ENCODE data around the gene PABPN1L. TPM values are rescaled to one million over a fixed set of nuclear protein-coding genes. Genes with fewer than 3 reads are reported as not detected.

The PABPN1L gene
- polyA plus RNA-seq, 3 donors, result not detected

DNA sequence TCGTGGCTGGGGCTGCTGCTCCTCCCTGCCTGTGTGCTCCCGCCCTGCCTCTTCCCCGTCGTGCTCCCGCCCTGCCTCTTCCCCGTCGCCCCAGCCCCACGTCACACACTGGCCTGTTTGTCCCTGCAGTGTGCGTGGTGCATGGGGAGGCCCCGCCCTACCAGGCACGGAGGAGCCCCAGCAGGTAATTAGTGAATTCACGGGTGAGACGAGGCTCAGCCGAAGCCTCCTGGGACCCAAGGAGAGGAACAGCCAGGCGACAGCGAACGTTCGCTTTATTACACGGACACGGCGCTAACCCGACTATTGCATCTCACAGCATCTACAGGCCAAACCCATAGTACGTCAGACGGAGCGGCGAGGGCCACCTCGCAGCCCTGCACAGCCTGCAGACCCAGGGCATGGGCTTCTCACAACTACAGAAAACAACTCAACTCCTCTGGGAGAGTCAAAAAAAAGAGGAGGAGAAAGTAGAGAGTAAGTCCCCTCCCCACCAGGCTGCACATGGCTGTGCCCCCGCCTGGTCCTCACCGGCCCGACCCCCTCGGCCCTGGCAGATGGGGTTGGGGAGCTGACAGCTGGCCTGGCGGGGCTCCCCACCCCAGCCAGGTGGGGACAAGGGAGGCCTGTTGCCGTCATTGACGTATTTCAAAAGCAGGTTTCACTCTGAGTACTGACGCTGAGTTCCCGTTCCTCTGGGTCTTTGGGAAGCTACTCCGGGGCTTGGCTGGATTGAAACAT lies 4.3 kb upstream of the PABPN1L start:
- no peak for DNase-seq

DNA sequence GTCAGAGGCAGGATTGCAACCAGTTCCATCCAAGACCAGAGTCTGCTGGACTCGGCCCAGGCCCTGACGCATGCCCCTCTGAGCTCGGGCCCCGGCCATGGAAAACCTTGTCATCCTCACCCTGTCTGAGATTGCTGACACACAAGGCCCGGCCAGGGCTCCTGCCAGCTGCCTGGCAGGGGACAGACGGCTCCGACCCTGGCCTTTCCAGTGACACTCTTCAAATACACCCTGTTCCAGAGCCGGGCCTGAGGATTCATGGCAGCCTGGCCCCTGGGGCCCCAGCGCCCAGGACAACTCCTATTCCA lies 3.2 kb upstream of the PABPN1L start:
- no peak for DNase-seq

DNA sequence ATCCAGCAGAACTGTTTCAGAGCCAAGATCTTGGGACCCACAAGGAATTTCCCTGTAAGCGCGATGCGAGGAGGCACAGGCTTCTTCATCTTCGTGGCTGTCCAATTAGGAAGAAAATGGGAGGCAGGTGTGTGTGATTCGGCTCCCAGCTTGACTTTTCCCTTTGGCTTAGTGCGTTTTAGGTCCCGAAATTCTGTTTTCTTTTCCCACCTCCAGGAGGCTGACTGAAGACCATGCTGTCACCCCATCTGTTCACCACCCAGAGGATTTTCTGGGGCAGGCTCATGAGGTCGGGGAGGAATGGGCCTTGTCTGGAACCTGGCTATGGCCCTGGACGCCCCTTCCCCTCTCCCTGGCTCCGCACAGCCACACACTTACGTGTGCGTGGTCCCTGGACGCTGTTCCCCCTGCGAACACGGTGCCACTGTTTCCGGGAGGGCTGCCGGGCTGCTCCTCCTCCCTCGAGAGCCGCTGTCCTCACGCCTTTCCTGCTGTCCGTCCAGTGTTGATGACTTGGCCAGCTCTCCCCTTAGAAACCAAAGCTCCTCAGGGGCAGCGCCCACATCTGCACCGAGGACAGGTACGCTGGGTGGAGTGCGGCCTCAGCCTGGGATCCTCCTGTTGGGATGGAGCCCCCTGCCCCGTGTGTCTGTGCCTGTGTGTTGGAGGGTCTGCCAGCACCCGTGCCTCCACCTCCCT lies 2.7 kb upstream of the PABPN1L start:
- DNase-seq, result no peak

DNA sequence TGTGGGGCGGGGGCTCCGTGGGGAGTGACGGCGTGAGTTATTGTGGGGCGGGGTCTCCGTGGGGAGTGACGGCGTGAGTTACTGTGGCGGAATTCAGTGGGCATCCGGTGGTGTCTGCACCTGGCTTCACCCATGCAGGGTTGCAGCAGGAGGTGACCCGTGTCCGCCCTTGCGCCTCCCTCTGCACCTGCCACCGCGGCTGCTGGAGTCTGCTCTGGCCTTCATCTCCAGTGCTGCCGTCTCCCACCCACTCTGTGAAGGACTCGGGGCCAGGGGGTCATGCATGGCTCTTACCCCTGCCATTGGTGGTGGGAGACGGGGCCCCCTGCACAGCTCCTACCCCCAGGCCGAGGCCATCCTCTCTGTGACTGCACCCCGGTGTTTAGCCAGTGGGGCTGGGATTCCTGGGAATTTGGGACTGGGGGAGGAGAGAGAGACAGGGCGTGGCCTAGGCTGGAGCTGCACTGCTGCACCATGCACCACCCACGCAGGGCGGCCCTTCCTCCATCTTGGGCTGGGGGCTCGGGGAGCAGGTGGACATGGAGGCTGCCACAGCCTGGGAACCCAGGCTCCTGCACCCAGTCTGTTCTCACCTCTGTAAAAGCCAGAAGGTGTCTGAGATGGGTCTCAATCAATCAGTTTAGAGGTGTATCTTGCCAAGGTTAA lies 1.3 kb upstream of the PABPN1L start:
- no peak for DNase-seq

DNA sequence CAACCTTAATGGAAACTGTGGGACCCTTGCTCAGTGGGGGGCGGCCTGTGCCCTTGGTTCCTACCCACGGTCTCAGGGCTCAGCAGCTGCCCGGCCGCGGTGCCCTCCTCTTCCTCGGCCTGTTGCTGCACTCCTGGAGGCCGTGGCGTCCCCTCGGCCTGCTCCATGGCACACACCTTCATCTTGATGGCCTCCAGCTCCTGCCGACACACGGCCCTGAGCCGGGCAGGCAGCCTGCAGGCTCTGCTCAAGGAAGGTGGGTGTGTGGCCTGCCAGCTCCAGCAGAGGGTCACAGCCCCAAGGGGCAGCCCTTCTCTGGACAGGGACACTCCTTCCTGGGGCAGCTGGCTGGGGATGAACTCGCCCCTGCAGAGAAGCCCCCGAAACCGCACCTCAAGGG lies 718 bp downstream of the PABPN1L start:
- no peak for DNase-seq

DNA sequence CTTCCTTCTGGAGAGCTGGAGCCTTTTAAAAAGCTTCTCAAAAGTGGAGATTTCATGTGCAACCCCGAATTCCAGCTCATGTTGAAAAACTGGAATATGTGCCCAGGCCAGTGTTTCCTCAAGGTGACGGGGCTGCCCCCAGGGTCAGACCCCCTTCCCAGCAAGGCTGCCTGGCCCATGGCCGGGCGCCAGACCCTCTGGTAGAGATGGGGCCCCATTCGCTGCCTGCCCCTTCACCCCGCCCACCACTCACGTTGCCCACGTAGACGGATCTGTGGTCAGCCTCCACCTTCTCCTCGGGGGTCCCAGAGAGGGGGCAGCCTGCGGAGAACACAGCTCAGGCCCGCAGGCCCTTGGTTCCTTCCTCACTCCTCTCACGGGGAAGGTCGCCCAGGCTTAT lies 1.1 kb downstream of the PABPN1L start:
- DNase-seq, result no peak

DNA sequence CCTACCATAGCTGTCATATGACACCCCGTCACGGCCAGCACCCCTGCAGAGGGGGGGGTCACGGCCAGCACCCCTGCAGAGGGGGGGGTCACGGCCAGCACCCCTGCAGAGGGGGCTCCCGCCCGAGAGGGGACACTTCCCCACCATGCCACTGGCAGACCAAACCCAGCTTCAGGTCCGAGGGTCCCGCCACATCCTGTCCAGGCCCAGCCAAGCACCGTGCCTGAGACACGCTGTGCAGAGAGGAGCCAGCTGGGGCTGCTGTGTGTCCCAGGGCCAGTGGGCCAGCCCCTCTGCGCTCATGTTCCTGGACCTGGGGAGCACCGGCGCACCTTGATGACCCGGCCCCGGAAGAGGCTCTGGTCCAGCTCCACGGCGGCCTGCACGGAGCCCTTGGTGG lies 1.9 kb downstream of the PABPN1L start:
- DNase-seq, result no peak

DNA sequence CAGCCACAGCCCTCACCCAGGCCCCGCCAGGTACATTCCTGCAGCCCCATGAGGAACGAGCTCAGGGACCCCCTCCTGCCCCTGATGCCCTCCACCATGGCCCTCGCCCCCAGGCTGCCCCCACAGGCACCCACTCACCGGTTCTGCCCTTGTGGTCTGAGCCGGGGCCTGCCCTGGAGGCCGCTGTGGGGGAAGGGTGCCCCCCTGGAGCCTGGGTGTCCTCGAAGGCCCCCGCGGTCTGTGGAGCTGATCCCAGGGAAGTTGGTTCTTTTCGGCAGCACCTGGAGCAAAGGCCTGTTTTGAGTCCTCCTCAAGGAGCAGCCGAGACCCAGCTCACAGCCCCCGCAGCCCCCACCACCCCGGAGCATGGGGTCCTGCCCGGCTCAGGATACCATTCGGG lies 2.4 kb downstream of the PABPN1L start:
- DNase-seq, result no peak

DNA sequence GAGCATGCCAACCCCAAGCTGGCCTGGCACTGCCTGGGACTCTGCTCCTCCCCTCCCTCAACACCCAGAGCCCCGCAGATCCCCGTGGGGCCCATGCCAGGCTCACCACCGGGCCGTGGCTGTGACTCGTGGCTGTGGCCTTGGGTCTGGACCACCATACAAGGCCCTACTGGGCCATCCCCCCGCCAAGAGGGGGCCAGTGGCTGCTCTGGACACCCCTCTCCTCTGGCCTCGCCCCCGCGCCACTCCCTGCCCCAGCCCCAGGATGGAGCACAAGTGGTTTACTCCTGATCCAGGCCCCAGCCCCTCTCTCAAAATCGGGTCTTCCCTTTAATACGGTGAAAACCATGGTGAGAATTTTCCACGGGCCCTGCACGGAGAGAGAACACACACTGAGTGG lies 3.0 kb downstream of the PABPN1L start:
- no peak for DNase-seq

DNA sequence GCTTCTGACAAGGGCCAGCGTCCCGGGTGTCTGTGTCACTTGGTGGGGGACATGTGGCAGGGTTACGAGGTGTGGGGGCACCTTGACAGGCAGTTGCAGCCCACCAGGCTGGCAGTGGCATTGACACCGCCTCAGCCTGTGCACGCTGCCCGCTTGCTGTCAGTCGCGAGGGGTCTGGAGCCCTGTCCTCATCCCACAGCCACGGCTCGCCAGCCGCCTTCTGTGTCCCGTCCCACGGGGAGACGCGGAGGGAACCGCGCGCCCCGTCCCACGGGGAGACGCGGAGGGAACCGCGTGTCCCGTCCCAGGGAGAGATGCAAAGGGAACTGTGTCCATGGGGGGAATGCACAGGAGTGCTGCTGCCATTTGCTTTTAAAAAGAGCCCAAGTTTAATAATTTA lies 3.5 kb downstream of the PABPN1L start:
- DNase-seq, result no peak

DNA sequence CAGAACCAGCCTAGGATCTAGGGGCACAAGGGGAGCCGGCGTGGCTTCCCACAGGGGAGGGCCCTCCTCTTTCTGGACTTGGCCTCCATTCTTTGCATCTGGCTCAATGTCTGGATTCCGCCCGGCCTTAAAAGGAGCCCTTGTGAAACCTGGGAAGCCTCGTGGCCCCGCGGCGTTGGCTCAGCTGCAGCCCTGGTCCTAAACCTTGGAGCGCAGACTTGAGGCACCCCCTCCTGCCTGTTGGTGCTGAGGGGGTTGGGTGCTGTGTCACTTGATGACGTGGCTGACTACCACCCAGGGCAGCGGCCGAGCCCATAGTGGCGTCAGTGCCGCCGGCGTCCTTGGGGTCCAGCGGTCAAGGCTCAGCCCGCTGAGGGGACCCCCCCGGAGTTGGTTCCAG lies 5.1 kb downstream of the PABPN1L start:
- no peak for DNase-seq

DNA sequence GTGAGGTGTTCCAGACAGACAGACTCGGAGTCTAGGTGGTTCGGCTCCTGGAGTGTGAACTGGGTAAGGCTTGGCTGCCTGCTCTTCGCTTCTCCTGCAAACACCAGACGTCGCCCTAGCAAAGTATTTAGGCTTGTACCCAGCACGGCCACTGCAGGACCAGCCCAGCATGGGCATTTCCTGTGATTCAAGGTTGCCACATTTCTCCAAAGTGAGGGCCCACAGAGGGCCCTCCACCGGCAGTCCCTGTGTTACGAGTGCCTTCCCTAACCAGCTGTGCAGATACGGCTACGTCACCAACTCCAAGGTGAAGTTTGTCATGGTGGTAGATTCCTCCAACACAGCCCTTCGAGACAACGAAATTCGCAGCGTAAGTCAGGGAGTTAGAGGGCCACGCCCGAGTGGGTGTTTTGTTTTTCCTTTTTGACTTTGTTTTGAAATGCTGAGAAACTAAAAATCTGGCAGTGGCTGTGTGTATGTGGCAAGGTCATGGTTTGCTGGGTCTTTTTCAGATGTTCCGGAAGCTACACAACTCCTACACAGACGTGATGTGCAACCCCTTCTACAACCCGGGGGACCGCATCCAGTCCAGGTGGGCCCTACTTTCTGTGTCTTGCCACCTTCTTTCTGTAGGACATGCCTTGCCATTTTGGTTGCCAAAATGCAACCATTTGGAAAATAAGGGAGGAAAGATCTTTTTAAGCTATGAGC lies 6.9 kb downstream of the PABPN1L start:
- no peak for DNase-seq

DNA sequence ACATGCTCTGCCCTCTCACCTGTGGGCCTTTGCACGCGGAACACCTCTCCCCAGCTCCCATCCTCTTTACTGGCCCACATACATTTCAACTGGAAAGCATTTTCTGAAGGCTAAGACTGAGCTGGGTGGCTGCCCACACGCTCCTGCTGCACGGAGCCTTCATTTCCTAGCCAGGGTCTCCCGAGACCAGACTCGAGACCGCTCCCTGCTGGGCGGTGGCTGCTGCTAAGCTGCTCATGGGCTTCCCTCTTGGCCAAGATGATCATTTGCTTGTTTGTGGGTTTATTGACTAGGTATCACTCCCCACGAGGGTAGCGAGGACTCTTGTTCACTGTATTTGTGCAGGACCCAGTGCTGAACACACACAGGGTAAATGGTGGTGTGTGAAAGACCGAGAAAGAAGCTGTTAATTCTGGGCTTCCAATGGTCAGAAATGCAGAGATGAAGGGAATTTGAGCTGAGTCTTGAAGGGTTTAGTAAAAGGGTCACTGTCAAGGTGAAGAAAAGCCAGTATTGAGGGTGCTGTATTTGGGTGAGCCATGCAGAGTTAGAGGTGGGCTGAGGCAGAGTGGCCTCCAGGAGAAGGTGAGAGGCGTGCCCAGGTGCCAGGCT lies 8.6 kb downstream of the PABPN1L start:
- peak; percentile 56 for DNase-seq

DNA sequence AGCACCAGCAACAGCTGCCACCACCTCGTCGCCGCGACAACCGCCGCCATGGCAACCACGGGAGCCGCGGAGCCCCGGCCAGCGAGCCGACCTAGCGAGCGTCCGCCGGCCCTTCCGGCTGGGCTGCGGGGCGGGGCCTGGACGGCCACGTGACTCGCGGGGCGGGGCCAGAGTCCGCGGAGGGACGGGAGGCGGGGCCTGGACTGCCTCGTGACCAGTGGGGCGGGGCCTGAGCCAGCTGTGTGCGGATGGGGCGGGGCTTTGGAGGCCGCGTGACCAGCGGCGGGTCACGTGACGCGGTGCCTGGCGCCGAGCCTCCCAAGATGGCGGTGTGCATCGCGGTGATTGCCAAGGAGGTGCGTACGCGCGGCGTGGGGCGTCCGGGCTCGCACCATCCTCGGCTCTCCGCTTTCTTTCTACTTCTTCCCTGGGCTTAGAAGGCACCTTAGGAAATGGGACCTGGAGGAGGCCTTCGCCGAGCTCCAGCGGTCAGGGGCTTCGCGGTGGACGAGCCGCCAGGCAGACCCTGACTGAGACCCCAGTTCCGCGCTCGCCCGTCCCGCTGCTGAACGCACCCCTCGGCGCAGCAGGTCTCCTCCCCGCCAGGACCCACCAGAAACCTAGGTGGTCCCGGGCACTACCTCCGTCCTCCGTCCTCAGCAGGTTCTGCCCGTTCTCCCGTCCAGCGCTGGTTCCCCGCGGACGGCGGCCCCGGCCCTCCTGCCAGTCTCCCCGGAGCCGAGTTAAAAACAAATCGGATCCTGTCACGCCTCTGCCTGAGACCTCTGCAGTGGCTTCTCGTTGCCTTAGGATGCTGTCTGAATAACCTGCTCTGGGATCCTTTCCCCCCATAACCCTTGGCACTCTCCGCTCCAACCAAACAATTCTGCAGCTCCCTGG lies 9.4 kb downstream of the PABPN1L start, which contains the start of the genes GALNS and TRAPPC2L:
GALNS (minus strand) TSS at position 120 of the 900 bp plus-strand sequence; CDS start at position 50, 70 bp downstream.
TRAPPC2L (plus strand) TSS at position 300 of the 900 bp plus-strand sequence; CDS start at position 324, 24 bp downstream.
- peak; percentile 94 for DNase-seq

DNA sequence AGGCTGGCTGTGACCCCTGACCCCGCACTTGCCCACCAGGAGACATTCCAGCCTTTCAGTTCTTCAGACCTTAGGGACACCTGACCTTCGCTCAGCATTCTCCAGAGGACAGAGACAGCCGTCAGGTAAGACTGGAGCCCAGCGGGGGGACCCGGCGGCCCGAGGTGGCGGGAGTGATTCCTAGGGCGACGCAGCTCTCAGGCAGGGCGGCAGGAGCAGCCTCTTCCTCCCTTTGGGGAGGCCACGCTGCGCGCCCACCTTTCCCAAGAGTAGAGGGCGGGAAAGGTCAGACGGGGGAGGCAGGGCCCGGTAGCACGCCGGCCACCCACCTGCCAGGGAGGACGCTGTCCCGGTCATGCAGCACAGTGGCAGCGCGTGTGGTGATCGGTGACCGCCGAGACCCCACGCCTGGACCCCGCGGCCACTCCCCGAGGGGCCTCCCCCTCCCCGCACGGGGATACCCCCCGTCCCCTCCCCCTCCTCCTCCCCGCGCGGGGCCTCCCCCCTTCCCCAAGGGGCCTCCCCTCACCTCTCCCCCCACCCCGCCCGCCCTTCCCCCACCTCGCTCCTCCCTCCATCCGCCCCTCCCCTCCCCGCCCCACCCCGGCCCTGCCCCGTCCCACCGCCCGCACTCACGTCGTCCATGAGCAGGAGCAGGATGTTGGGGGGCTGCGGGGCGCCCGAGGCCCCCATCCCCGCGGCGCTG lies 10.2 kb downstream of the PABPN1L start:
- DNase-seq, result no peak

DNA sequence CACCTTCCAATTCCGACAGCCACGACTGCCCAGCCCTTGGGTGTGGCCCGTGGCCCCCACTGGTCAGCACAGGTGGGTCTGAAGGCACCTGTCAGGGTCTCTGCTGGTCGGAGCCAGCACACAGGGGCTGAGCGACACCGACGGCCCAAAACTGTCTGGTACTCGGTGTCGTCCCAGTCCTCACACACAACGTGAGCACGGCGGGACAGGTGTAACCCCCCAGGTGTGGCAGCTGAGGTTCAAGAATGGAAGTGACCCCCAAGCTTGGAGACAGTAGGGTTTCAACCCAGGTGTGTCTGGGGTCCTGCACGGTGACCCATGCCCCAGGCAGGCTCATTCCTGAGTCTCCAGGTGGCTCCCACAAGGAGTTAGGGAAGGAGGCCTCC lies 10.7 kb downstream of the PABPN1L start:
- DNase-seq, result no peak

DNA sequence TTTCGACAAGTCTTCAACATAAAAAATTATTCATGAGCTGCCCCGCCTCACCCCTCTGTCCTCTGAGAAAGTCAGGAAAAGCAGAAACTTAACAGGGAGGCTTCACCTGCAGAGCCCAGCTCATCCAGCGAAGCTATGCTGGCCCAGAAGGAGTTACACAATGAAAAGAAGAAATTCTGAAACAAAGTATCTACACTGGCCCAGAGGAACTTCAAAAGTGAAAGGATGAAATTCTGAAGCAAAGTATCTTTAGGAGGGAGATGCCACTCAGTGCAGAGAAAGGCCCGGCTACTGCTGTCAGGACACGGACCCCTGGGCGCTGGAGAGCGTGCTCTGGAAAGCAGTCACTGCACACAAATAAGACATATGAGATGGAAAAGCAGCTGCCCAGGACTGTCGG lies 11.3 kb downstream of the PABPN1L start:
- no peak for DNase-seq

DNA sequence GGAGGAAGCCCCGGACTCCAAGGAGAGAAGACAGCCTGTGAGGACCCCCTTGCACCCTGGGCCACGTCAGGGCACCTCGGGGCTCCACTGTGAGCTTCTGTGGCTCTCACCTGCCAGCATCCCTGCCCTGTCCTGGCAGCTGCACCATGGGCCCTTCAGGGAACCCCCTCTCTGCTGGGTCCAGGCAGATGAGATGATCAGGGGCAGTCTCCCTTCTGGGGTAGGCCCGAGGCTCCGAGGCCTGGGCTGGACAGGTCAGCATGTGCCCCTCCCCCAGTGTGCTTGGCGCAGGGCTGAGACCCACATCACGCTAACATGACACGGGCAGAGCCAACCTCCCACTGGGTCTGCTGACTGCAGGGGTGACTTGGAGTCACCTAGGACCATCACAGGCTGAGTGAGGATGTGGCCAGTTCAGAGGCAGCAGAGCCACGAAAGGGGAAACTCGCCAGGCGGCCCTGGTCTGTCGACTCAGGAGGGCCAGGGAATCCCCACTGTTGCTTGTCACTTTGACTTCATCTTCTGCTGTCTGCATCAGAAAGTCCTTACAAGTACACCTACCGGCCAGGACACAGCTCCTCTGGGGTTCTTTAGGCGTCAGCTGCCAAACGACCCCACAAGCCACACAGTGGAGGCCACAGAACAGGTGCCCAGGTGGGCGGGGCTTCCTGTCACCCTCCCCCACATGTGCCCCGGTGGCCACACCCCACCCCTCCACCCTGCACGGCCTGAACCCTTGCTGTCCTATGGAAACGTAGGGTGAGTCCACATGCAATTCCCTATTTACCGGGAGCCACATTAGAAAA lies 12.0 kb downstream of the PABPN1L start:
- no peak for DNase-seq

DNA sequence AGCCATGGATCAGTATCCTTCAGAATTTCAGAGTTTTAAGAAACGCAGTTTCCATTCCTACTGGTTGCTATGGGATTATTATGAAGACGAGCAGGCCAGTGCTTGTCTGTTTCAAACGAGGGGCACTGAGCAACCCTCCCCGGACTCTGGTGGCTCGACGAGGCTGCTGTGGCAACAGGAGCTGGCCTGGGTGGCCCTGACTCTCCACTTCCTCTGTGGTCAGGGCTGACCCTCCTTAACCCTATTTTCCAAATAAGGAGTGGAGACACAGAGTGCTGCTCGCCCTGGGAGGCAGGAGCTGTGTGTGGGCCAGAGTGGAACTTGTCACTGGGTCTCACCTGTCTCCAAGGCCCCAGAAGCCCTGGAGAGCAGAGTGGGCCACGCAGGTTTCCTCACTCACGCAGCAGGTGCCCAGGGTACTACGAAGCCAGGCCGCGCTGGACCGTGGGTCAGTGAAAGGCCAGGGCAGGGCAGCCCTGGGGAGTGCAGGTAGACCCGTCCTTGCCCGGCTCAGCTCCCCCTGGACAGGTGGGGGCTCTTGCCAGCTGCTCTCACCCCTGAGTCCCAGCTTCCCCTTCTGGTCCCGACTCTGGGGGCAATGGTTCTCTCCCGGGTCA lies 13.0 kb downstream of the PABPN1L start:
- DNase-seq, result no peak
